ENCODE results near the gene ATXN1.
A peak's percentile ranks its signal among the peaks of the same experiment; 100 is the strongest.

The ATXN1 gene

DNA sequence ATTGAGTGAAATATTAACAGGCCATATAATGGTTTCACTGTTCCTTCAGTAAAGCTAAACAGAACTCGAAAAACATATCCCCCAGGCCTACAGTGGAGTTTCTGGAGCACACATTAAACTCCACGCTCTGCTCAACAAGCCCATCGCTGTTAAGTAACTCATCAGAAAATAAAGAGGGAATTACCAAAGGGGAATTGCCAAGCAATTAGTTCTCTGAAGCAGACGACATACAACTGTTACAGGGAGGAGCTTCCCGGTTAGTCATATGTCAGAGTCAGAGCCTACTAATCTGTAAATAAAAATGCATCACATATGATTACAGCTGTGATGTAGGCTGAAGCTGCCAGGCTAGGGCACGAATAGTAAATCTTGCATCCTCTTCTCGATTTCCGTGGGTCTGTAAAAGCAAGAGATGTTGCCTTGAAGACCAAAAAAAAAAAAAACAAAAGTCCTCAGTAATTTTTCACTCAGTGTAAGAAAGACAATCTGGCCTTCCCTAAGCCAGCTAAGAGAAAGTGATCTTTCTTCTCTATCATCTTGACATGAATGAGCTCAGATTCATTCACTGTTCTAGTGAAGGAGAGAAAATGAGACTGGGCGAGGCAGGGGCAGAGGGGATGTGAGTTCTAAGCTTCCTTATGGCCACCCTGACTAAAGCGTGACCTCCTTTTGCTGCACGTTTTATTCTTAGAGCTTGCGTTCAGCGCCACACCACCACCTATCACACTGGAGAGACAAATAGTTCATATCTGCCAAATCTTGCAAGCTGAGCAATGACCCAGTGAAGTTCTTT, 13.8 kb downstream of the ATXN1 start:
- Histone ChIP-seq H3K4me3 (ENCODE audit: severe bottlenecking) (no peak overlapping the region), H3K36me3 (ENCODE audit: low read depth) (peaks cover 4% of the 10 kb centered on the region; the same call in 1 of the 2 replicates), H3K27me3 (ENCODE audit: insufficient read depth, poor library complexity, severe bottlenecking) (no peaks in the 10 kb centered on the region), H3K9me3 (ENCODE audit: severe bottlenecking) (no peaks in the 10 kb centered on the region), H3K27ac (ENCODE audit: poor library complexity, severe bottlenecking) (no peak overlapping the region), H3K4me1 (ENCODE audit: insufficient read depth, poor library complexity, severe bottlenecking) (peaks cover 26% of the 10 kb centered on the region)
- TF ChIP-seq CTCF (IDR thresholded peaks at IDR 0.05; ENCODE audit: poor library complexity, severe bottlenecking): no peak
- ATAC-seq (ENCODE audit: low read depth): peak; percentile 93
- DNase-seq (ENCODE audit: low spot score): no peak

DNA sequence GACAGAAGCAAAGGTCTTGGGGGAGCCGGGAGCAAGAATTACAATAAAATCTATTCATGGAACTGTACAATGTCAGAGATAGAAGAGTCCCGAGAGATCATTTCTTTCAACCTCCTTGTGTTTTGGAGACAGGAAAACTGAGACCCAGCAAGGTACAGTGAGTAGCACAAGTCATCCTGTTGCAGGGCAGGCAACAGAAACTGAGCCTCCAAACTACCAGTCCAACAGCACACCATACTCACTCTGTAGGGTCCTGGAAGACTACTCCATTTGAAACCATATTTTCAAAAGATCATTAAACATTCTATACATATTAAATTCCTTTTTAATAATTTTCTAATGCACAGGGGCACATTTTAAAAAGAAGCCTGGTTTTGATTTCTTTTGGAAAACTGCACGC, 14.4 kb downstream of the ATXN1 start:
- Histone ChIP-seq H3K27ac (ENCODE audit: poor library complexity, severe bottlenecking) (no peak overlapping the region), H3K4me3 (ENCODE audit: severe bottlenecking) (no peak overlapping the region), H3K36me3 (ENCODE audit: low read depth) (peaks cover 2% of the 10 kb centered on the region; the same call in 1 of the 2 replicates), H3K4me1 (ENCODE audit: insufficient read depth, poor library complexity, severe bottlenecking) (peaks cover 20% of the 10 kb centered on the region), H3K27me3 (ENCODE audit: insufficient read depth, poor library complexity, severe bottlenecking) (no peaks in the 10 kb centered on the region), H3K9me3 (ENCODE audit: severe bottlenecking) (no peaks in the 10 kb centered on the region)
- DNase-seq (ENCODE audit: low spot score) (no peak), ATAC-seq (ENCODE audit: low read depth) (no peak)
- no peak for TF ChIP-seq CTCF (IDR thresholded peaks at IDR 0.05; ENCODE audit: poor library complexity, severe bottlenecking)

GRCh38 chr6:16746401-16746800, 14.9 kb downstream of the ATXN1 start:
- ATAC-seq (ENCODE audit: low read depth) (no peak), DNase-seq (ENCODE audit: low spot score) (no peak)
- Histone ChIP-seq H3K9me3 (ENCODE audit: severe bottlenecking) (no peaks in the 10 kb centered on the region), H3K4me3 (ENCODE audit: severe bottlenecking) (no peak overlapping the region), H3K27ac (ENCODE audit: poor library complexity, severe bottlenecking) (no peak overlapping the region), H3K27me3 (ENCODE audit: insufficient read depth, poor library complexity, severe bottlenecking) (no peaks in the 10 kb centered on the region), H3K36me3 (ENCODE audit: low read depth) (no peaks in the 10 kb centered on the region), H3K4me1 (ENCODE audit: insufficient read depth, poor library complexity, severe bottlenecking) (peaks cover 20% of the 10 kb centered on the region)
- no peak for TF ChIP-seq CTCF (IDR thresholded peaks at IDR 0.05; ENCODE audit: poor library complexity, severe bottlenecking)

GRCh38 chr6:16743664-16744210, 17.5 kb downstream of the ATXN1 start:
- H3K27me3 ChIP-seq (ENCODE audit: insufficient read depth, poor library complexity, severe bottlenecking): no peaks in the 10 kb centered on the region
- H3K4me3 ChIP-seq (ENCODE audit: severe bottlenecking): no peak overlapping the region
- DNase-seq (ENCODE audit: low spot score) (no peak), ATAC-seq (ENCODE audit: low read depth) (no peak)
- H3K9me3 ChIP-seq (ENCODE audit: severe bottlenecking): no peaks in the 10 kb centered on the region
- no peaks in the 10 kb centered on the region for H3K36me3 ChIP-seq (ENCODE audit: low read depth)
- TF ChIP-seq CTCF (IDR thresholded peaks at IDR 0.05; ENCODE audit: poor library complexity, severe bottlenecking): no peak
- H3K4me1 ChIP-seq (ENCODE audit: insufficient read depth, poor library complexity, severe bottlenecking): peaks cover 33% of the 10 kb centered on the region
- no peak overlapping the region for H3K27ac ChIP-seq (ENCODE audit: poor library complexity, severe bottlenecking)

DNA sequence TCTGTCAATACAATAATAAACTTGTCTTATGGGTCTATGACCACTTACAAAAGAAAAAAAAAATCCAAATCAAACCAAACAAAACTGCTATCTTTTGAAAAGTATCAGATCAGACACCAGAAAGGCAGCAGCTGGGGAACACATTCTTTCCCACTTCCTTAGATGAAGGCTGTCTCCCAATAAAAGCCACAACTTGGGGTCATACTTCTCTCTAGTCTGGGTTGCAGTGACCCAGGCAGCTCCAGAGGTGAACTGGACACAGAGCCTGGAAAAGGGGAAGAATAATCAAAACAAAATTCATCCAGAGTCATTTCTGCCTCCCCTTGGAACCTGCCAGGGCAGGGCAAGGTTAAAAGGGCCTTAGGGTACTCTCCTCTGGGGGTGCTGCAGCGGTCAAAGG, 19.1 kb downstream of the ATXN1 start:
- no peaks in the 10 kb centered on the region for H3K27me3 ChIP-seq (ENCODE audit: insufficient read depth, poor library complexity, severe bottlenecking)
- peak overlapping the region; percentile 63 for H3K27ac ChIP-seq (ENCODE audit: poor library complexity, severe bottlenecking)
- ATAC-seq (ENCODE audit: low read depth): no peak
- no peak for DNase-seq (ENCODE audit: low spot score)
- no peak for TF ChIP-seq CTCF (IDR thresholded peaks at IDR 0.05; ENCODE audit: poor library complexity, severe bottlenecking)
- no peaks in the 10 kb centered on the region for H3K9me3 ChIP-seq (ENCODE audit: severe bottlenecking)
- H3K36me3 ChIP-seq (ENCODE audit: low read depth): no peaks in the 10 kb centered on the region
- peaks cover 41% of the 10 kb centered on the region for H3K4me1 ChIP-seq (ENCODE audit: insufficient read depth, poor library complexity, severe bottlenecking)
- H3K4me3 ChIP-seq (ENCODE audit: severe bottlenecking): no peak overlapping the region

Measured in RWPE2 (cell line).